ENCODE results near the gene APOM.

The APOM gene

GRCh38 chr6:31631681-31632278, 23.9 kb upstream of the APOM start:
- DNase-seq: no peak

- no peak for DNase-seq
Observed at GRCh38 chr6:31632279-31632946, 23.3 kb upstream of the APOM start.

GRCh38 chr6:31633447-31633846, 22.2 kb upstream of the APOM start:
- no peak for DNase-seq

GRCh38 chr6:31634131-31634530, 21.6 kb upstream of the APOM start:
- no peak for DNase-seq

- no peak for DNase-seq
Observed at GRCh38 chr6:31634969-31635575, 20.6 kb upstream of the APOM start.

- DNase-seq: no peak
Observed at GRCh38 chr6:31636698-31637596, 18.7 kb upstream of the APOM start.

GRCh38 chr6:31639043-31639442, 16.7 kb upstream of the APOM start:
- DNase-seq: no peak

- no peak for DNase-seq
Observed at GRCh38 chr6:31639449-31639861, 16.2 kb upstream of the APOM start.

GRCh38 chr6:31640612-31641011, 15.1 kb upstream of the APOM start:
- DNase-seq: no peak

- no peak for DNase-seq
Observed at GRCh38 chr6:31641370-31641769, 14.3 kb upstream of the APOM start.

- no peak for DNase-seq
Observed at GRCh38 chr6:31642798-31643570, 12.7 kb upstream of the APOM start.

GRCh38 chr6:31643818-31644454, 11.8 kb upstream of the APOM start:
- DNase-seq: no peak

- DNase-seq: no peak
Observed at GRCh38 chr6:31645325-31645724, 10.4 kb upstream of the APOM start.

GRCh38 chr6:31651602-31652191, 4.0 kb upstream of the APOM start:
- DNase-seq: peak; percentile 63

GRCh38 chr6:31652925-31653724, 2.6 kb upstream of the APOM start:
- no peak for DNase-seq

GRCh38 chr6:31654574-31655348, 933 bp upstream of the APOM start:
- DNase-seq: no peak

GRCh38 chr6:31657406-31658157, 1.9 kb downstream of the APOM start:
- no peak for DNase-seq

- no peak for DNase-seq
Observed at GRCh38 chr6:31658158-31658688, 2.5 kb downstream of the APOM start.

All from KG1 (cell line).